Fibroblast of the aortic adventitia (primary cell): ENCODE results near the gene CUX1. TPM values are rescaled to one million over a fixed set of nuclear protein-coding genes. Genes with fewer than 3 reads are reported as not detected.
A peak's percentile ranks its signal among the peaks of the same experiment; 100 is the strongest.

Experiments
- DNase-seq: peaks from one replicate; pipeline ENCODE4 v3.0.0-alpha.2; 2010; ENCODE audit warnings: low read depth
- H3K4me3 ChIP-seq: 2 replicates; pipeline ENCODE4 v1.5.1; 2011; ENCODE audit warnings: low read depth, mild to moderate bottlenecking, control low read depth, low read length, moderate library complexity
- CTCF ChIP-seq: IDR thresholded peaks from 2 replicates; pipeline ENCODE4 v1.5.1; 2011; ENCODE audit warnings: mild to moderate bottlenecking, low read length, control low read depth, inconsistent platforms; ENCODE audit not compliant: insufficient read depth
- total RNA-seq: library from RNA; depleted of rRNA; stranded (reverse); fragments of >200 nt; gene quantifications from 2 replicates; pipeline ENCODE4 v1.2.3, GENCODE V29; 2012; ENCODE audit warnings: low replicate concordance

CUX1 gene
- total RNA-seq, 1 donor = 44.2 TPM

- no peak for TF ChIP-seq CTCF
- no peak overlapping the region for H3K4me3 ChIP-seq
- no peak for DNase-seq
These were observed 179.4 kb downstream of the CUX1 start for GRCh38 chr7:101996876-101997275.

GRCh38 chr7:101998029-101998905 lies 180.8 kb downstream of the CUX1 start:
- DNase-seq = peak; percentile 16
- no peak overlapping the region for H3K4me3 ChIP-seq
- TF ChIP-seq CTCF = no peak

- no peak for DNase-seq
- H3K4me3 ChIP-seq = no peak overlapping the region
- TF ChIP-seq CTCF = no peak
These were observed 181.4 kb downstream of the CUX1 start for GRCh38 chr7:101998906-101999240.

GRCh38 chr7:101999393-101999792 lies 182.0 kb downstream of the CUX1 start:
- no peak for TF ChIP-seq CTCF
- H3K4me3 ChIP-seq = no peak overlapping the region
- DNase-seq = no peak

- no peak for DNase-seq
These were observed 182.7 kb downstream of the CUX1 start for GRCh38 chr7:102000123-102000522.

GRCh38 chr7:102004229-102004628 lies 186.8 kb downstream of the CUX1 start:
- DNase-seq = peak; percentile 24
- TF ChIP-seq CTCF = no peak
- H3K4me3 ChIP-seq = no peak overlapping the region

More at GRCh38 chr7:102000123-102000522, 182.7 kb downstream of the CUX1 start:
- no peak for TF ChIP-seq CTCF
- H3K4me3 ChIP-seq = no peak overlapping the region
